ENCODE measurements around the gene ERICH4. TPM values are rescaled to one million over a fixed set of nuclear protein-coding genes. Genes with fewer than 3 reads are reported as not detected.

Gene ERICH4
- total RNA-seq, 2 experiments from 2014 or later = not detected

- H3K27me3 Mint-ChIP-seq = no peaks in the 10 kb centered on the region
- peaks cover 18% of the 10 kb centered on the region for H3K4me1 Mint-ChIP-seq
- DNase-seq = no peak
- peaks cover 27% of the 10 kb centered on the region for H3K36me3 Mint-ChIP-seq (ENCODE audit: low read depth)
- intact Hi-C loops (cut with DNase I, micrococcal nuclease) = loop anchor here in 1 of 2 experiments (5.0 kb wide), 1 partner anchor 124 kb away; the partner anchor contains the start of gene CCDC97
- POLR2A ChIA-PET = interaction anchor here (0.6 kb wide), 1 partner anchor 96 kb away, joined by 4 read pairs; no protein-coding TSS in a partner anchor
- CTCF ChIA-PET = interaction anchor here (1.0 to 5.4 kb wide), 3 partner anchors 9 to 133 kb away, joined by 3 to 56 read pairs (median 6); partner anchors contain the start of gene B3GNT8
- H3K27ac Mint-ChIP-seq = no peak overlapping the region
- H3K9me3 Mint-ChIP-seq (ENCODE audit: low read depth) = no peaks in the 10 kb centered on the region
- ATAC-seq = no peak
- no peak overlapping the region for H3K4me3 Mint-ChIP-seq
These were observed 6.9 kb upstream of the ERICH4 start for GRCh38 chr19:41435936-41436673.

- intact Hi-C loops (cut with DNase I, micrococcal nuclease) = loop anchor here in 1 of 2 experiments (5.0 kb wide), 1 partner anchor 124 kb away; the partner anchor contains the start of gene CCDC97
- CTCF ChIA-PET = interaction anchor here (0.6 to 5.4 kb wide), 6 partner anchors 10 to 358 kb away, joined by 3 to 56 read pairs (median 4); partner anchors contain the start of gene B3GNT8
- DNase-seq (no peak), ATAC-seq (no peak)
- Mint-ChIP-seq H3K36me3 (ENCODE audit: low read depth) (peaks cover 27% of the 10 kb centered on the region), H3K4me1 (peaks cover 18% of the 10 kb centered on the region), H3K4me3 (no peak overlapping the region), H3K27me3 (no peaks in the 10 kb centered on the region), H3K9me3 (ENCODE audit: low read depth) (no peaks in the 10 kb centered on the region), H3K27ac (no peak overlapping the region)
- POLR2A ChIA-PET = no interaction called here
These were observed 6.3 kb upstream of the ERICH4 start for GRCh38 chr19:41436674-41436951.

- H3K36me3 Mint-ChIP-seq (ENCODE audit: low read depth) = peaks cover 14% of the 10 kb centered on the region
- ChIA-PET POLR2A (interaction anchor here (1.4 kb wide), 1 partner anchor 125 kb away, joined by 7 read pairs; no protein-coding TSS in a partner anchor), CTCF (interaction anchor here (0.5 to 5.4 kb wide), 6 partner anchors 9 to 618 kb away, joined by 3 to 56 read pairs (median 4); no protein-coding TSS in a partner anchor)
- no peak overlapping the region for H3K27ac Mint-ChIP-seq
- H3K4me1 Mint-ChIP-seq = peaks cover 18% of the 10 kb centered on the region
- ATAC-seq (no peak), DNase-seq (no peak)
- intact Hi-C loops (cut with DNase I, micrococcal nuclease) = loop anchor here in 1 of 2 experiments (5.0 kb wide), 1 partner anchor 126 kb away; the partner anchor contains the start of gene CCDC97
- H3K27me3 Mint-ChIP-seq = no peaks in the 10 kb centered on the region
- no peaks in the 10 kb centered on the region for H3K9me3 Mint-ChIP-seq (ENCODE audit: low read depth)
- no peak overlapping the region for H3K4me3 Mint-ChIP-seq
These were observed 4.9 kb upstream of the ERICH4 start for GRCh38 chr19:41437944-41438574.

GRCh38 chr19:41439441-41440222 is 3.3 kb upstream of the ERICH4 start, which contains the start of gene DMAC2:
TSS of gene DMAC2 (minus strand) at chr19:41439912. CDS start at chr19:41439899, 13 bp downstream.
- intact Hi-C loops (cut with DNase I, micrococcal nuclease) = loop anchor here (1.0 to 5.0 kb wide), 8 partner anchors 42 to 420 kb away; partner anchors contain the start of genes B9D2 (in 2 of the 2), BCKDHA (in 2 of the 2), EXOSC5 (in 2 of the 2) and CCDC97 (in 1 of the 2)
- DNase-seq = peak; percentile 98
- Mint-ChIP-seq H3K27me3 (peaks cover 2% of the 10 kb centered on the region), H3K4me1 (peaks cover 18% of the 10 kb centered on the region), H3K27ac (peak within 1 kb of the TSS; percentile 2), H3K9me3 (ENCODE audit: low read depth) (no peaks in the 10 kb centered on the region), H3K4me3 (no peak within 1 kb of the TSS), H3K36me3 (ENCODE audit: low read depth) (peaks cover 10% of the 10 kb centered on the region)
- ChIA-PET POLR2A (interaction anchor here (0.5 to 1.7 kb wide), 12 partner anchors 10 to 175 kb away, joined by 3 to 8 read pairs (median 5); partner anchors contain the start of genes B9D2 and HNRNPUL1), CTCF (interaction anchor here (0.6 to 5.4 kb wide), 23 partner anchors 9 to 268 kb away, joined by 3 to 56 read pairs (median 5); partner anchors contain the start of genes B9D2, BCKDHA and CEACAM21)
- ATAC-seq = peak; percentile 97

GRCh38 chr19:41441321-41441945 is 1.5 kb upstream of the ERICH4 start:
- CTCF ChIA-PET = interaction anchor here (3.0 to 5.4 kb wide), 2 partner anchors 8 to 123 kb away, joined by 23 to 56 read pairs; no protein-coding TSS in a partner anchor
- DNase-seq (no peak), ATAC-seq (no peak)
- Mint-ChIP-seq H3K36me3 (ENCODE audit: low read depth) (peaks cover 8% of the 10 kb centered on the region), H3K27ac (no peak overlapping the region), H3K4me1 (peaks cover 18% of the 10 kb centered on the region), H3K4me3 (no peak overlapping the region), H3K27me3 (peaks cover 4% of the 10 kb centered on the region), H3K9me3 (ENCODE audit: low read depth) (no peaks in the 10 kb centered on the region)
- POLR2A ChIA-PET = no interaction called here
- intact Hi-C loops (cut with DNase I, micrococcal nuclease) = loop anchor here in 1 of 2 experiments (2.0 kb wide), 1 partner anchor 153 kb away; no protein-coding TSS in a partner anchor

GRCh38 chr19:41443813-41444455 is 978 bp downstream of the ERICH4 start:
- Mint-ChIP-seq H3K27me3 (peaks cover 13% of the 10 kb centered on the region), H3K9me3 (ENCODE audit: low read depth) (no peaks in the 10 kb centered on the region), H3K36me3 (ENCODE audit: low read depth) (no peaks in the 10 kb centered on the region), H3K4me1 (peaks cover 10% of the 10 kb centered on the region), H3K27ac (no peak overlapping the region), H3K4me3 (no peak overlapping the region)
- intact Hi-C loops (cut with DNase I, micrococcal nuclease) = no loop called here
- DNase-seq (no peak), ATAC-seq (no peak)
- CTCF ChIA-PET = no interaction called here
- POLR2A ChIA-PET = no interaction called here

- ATAC-seq (no peak), DNase-seq (no peak)
- ChIA-PET CTCF (interaction anchor here (0.6 to 8.3 kb wide), 4 partner anchors 118 to 133 kb away, joined by 3 to 120 read pairs (median 3); no protein-coding TSS in a partner anchor), POLR2A (no interaction called here)
- Mint-ChIP-seq H3K4me1 (peaks cover 11% of the 10 kb centered on the region), H3K4me3 (no peak overlapping the region), H3K27me3 (peaks cover 13% of the 10 kb centered on the region), H3K27ac (no peak overlapping the region), H3K36me3 (ENCODE audit: low read depth) (no peaks in the 10 kb centered on the region), H3K9me3 (ENCODE audit: low read depth) (no peaks in the 10 kb centered on the region)
- intact Hi-C loops (cut with DNase I, micrococcal nuclease) = loop anchor here in 1 of 2 experiments (5.0 kb wide), 1 partner anchor 77 kb away; no protein-coding TSS in a partner anchor
These were observed 2.6 kb downstream of the ERICH4 start for GRCh38 chr19:41445575-41445974.

GRCh38 chr19:41447732-41448332 is 4.9 kb downstream of the ERICH4 start:
- intact Hi-C loops (cut with DNase I, micrococcal nuclease) = loop anchor here (2.0 to 5.0 kb wide), 2 partner anchors 74 to 115 kb away; no protein-coding TSS in a partner anchor
- ATAC-seq = no peak
- H3K4me1 Mint-ChIP-seq = peaks cover 11% of the 10 kb centered on the region
- no peak overlapping the region for H3K4me3 Mint-ChIP-seq
- no peak overlapping the region for H3K27ac Mint-ChIP-seq
- DNase-seq = no peak
- ChIA-PET POLR2A (interaction anchor here (1.2 kb wide), 1 partner anchor 84 kb away, joined by 3 read pairs; no protein-coding TSS in a partner anchor), CTCF (interaction anchor here (0.9 to 8.3 kb wide), 8 partner anchors 9 to 148 kb away, joined by 3 to 120 read pairs (median 50); partner anchors contain the start of genes CEACAM21 and DMAC2)
- H3K36me3 Mint-ChIP-seq (ENCODE audit: low read depth) = no peaks in the 10 kb centered on the region
- H3K27me3 Mint-ChIP-seq = peaks cover 13% of the 10 kb centered on the region
- H3K9me3 Mint-ChIP-seq (ENCODE audit: low read depth) = no peaks in the 10 kb centered on the region

- ATAC-seq (peak; percentile 93), DNase-seq (peak; percentile 85)
- Mint-ChIP-seq H3K4me1 (peaks cover 11% of the 10 kb centered on the region), H3K36me3 (ENCODE audit: low read depth) (no peaks in the 10 kb centered on the region), H3K27me3 (peaks cover 12% of the 10 kb centered on the region), H3K9me3 (ENCODE audit: low read depth) (no peaks in the 10 kb centered on the region), H3K27ac (no peak overlapping the region), H3K4me3 (peak overlapping the region; percentile 70)
- intact Hi-C loops (cut with DNase I, micrococcal nuclease) = loop anchor here (1.0 to 5.0 kb wide), 8 partner anchors 73 to 148 kb away; no protein-coding TSS in a partner anchor
- CTCF ChIA-PET = interaction anchor here (0.6 to 8.3 kb wide), 41 partner anchors 8 to 1182 kb away, joined by 3 to 120 read pairs (median 5); partner anchors contain the start of genes B3GNT8, CEACAM21 and DMAC2
- POLR2A ChIA-PET = interaction anchor here (0.6 to 1.7 kb wide), 3 partner anchors 10 to 240 kb away, joined by 4 to 5 read pairs (median 5); partner anchors contain the start of gene DMAC2
These were observed 6.3 kb downstream of the ERICH4 start for GRCh38 chr19:41449079-41449864.
